Lower leg skin (tissue), 3 donors: ENCODE results near the gene PITX3.

Experiments used
- POLR2A ChIP-seq, 2 donors: fragments of 450-650 bp; IDR thresholded peaks; one replicate each; pipeline ENCODE4 v1.6.1; 2016 to 2017; ENCODE audit warnings: antibody characterized with exemption in 2 of 2, mild to moderate bottlenecking in 1 of 2, moderate library complexity in 1 of 2
- TF ChIP-seq, protein P1 (sequence below), 3 donors: fragments of 450-650 bp; IDR thresholded peaks; one replicate each; pipeline ENCODE4 v1.5.1; 2016; ENCODE audit warnings: antibody characterized with exemption in 3 of 3, mild to moderate bottlenecking in 3 of 3, moderate library complexity in 2 of 3

DNA sequence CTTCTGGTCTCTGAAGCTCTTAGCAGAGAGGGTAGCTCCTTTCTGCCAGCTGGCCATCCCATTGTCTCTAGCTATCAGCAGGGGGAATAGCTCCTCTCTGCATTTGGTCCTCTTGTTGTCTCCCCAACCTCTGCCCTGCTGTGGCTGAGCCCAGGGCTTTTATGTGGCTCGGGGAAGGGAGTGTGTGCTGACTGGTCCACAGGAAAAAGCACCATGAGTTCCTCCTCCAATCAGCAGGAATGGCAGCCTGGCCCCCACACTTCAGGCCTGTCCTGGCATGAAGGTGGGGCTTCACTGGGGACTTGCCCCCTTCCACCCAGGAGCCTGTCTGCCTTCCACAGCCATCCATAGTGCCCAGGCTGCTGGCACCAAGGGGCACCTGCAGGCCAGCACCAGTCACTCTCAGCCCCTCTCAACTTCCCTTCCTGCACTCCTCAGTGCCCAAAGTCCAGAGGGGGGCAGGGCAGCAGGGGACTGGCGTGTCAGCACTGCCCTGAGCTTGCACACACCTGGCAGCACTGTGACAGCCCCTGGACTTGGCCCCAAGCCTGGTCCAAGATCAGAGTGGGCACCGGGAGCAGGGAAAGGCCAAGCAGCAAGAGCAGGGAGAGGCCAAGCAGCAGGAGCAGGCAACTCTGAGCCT is 52.9 kb downstream of the PITX3 start:
- TF ChIP-seq, protein P1, sequence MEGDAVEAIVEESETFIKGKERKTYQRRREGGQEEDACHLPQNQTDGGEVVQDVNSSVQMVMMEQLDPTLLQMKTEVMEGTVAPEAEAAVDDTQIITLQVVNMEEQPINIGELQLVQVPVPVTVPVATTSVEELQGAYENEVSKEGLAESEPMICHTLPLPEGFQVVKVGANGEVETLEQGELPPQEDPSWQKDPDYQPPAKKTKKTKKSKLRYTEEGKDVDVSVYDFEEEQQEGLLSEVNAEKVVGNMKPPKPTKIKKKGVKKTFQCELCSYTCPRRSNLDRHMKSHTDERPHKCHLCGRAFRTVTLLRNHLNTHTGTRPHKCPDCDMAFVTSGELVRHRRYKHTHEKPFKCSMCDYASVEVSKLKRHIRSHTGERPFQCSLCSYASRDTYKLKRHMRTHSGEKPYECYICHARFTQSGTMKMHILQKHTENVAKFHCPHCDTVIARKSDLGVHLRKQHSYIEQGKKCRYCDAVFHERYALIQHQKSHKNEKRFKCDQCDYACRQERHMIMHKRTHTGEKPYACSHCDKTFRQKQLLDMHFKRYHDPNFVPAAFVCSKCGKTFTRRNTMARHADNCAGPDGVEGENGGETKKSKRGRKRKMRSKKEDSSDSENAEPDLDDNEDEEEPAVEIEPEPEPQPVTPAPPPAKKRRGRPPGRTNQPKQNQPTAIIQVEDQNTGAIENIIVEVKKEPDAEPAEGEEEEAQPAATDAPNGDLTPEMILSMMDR (IDR thresholded peaks at IDR 0.05), result no peak
- no peak for TF ChIP-seq POLR2A (IDR thresholded peaks at IDR 0.05)
